ENCODE measurements around the gene APOBEC4.

Gene APOBEC4

GRCh38 chr1:183600136-183600535 lies 53.0 kb downstream of the APOBEC4 start:
- no peak for DNase-seq

DNA sequence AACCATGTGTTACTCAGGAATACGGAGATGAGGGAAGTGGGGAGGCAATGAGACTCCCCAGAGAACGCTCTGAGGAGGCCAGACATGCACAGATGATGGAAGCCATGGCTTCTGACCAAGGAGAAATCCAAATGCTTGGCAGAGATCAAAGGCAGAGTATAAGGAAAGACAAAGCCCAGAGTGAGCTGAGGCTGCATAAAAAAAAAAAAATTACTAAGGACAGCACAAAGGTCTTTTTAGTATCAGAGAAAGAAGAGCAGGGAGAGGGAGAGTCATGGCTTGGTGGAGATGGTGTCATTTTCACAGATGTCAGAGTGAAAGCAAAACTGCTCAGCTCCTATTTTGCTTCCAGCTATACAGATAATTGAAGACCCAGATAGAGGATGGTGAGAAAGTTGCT lies 54.7 kb downstream of the APOBEC4 start:
- DNase-seq, result no peak

GRCh38 chr1:183597656-183598347 lies 55.3 kb downstream of the APOBEC4 start:
- DNase-seq, result no peak

DNA sequence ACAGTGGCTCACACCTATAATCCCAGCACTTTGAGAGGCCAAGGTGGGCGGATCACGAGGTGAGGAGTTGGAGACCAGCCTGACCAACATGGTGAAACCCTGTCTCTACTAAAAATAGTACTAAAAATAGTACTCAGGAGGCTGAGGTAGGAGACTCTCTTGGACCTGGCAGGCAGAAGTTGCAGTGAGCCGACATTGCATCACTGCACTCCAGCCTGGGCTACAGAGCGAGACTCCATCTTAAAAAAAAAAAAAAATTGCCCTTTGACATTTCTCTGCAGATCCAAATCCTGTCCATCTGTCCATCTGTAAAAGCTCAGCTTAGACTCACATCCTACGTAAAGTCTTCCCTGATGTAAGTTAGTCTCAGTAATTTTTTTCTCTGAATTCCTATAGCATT lies 56.6 kb downstream of the APOBEC4 start:
- no peak for DNase-seq
